ENCODE results near the gene IMPDH1. TPM values are rescaled to one million over a fixed set of nuclear protein-coding genes. Genes with fewer than 3 reads are reported as not detected.

Gene IMPDH1
- total RNA-seq, 2 experiments from 2014 or later: 71.0 to 73.9 TPM

GRCh38 chr7:128403676-128404075, 6.1 kb downstream of the IMPDH1 start:
- Mint-ChIP-seq H3K9me3 (no peaks in the 10 kb centered on the region), H3K4me1 (peaks cover 27% of the 10 kb centered on the region), H3K27ac (no peak overlapping the region), H3K4me3 (peak overlapping the region; percentile 90), H3K27me3 (no peaks in the 10 kb centered on the region), H3K36me3 (peaks cover 5% of the 10 kb centered on the region)
- no peak for DNase-seq

GRCh38 chr7:128402356-128402755, 7.4 kb downstream of the IMPDH1 start:
- no peak for DNase-seq
- Mint-ChIP-seq H3K27me3 (no peaks in the 10 kb centered on the region), H3K9me3 (no peaks in the 10 kb centered on the region), H3K36me3 (peaks cover 8% of the 10 kb centered on the region), H3K27ac (peak overlapping the region; percentile 16), H3K4me1 (peaks cover 26% of the 10 kb centered on the region), H3K4me3 (no peak overlapping the region)

- Mint-ChIP-seq H3K36me3 (peaks cover 14% of the 10 kb centered on the region), H3K4me3 (no peak overlapping the region), H3K27me3 (no peaks in the 10 kb centered on the region), H3K27ac (no peak overlapping the region), H3K4me1 (peaks cover 19% of the 10 kb centered on the region), H3K9me3 (no peaks in the 10 kb centered on the region)
- DNase-seq: no peak
Measured at GRCh38 chr7:128400566-128400965, 9.2 kb downstream of the IMPDH1 start.

DNA sequence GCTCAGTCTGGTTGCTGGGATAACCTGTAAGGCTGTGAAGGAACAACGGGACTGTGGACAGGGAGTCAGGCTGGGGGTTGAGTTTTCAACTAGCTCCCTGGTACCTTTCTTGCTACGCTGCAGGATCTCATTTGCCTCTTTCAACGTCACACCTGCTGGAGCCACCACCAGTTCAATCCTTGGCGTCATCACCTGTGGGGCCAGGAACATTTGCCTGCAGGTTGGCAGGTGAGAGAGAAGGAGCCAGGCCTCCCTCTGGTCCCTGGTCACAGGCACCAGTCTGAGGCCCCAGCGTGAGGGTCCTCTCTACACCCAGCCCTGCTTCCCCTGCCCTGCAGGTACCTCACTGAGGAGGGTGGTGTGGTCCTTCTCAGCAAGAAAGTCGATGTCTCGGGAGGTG, 9.8 kb downstream of the IMPDH1 start:
- Mint-ChIP-seq H3K36me3 (peaks cover 14% of the 10 kb centered on the region), H3K4me3 (no peak overlapping the region)
- DNase-seq: no peak

DNA sequence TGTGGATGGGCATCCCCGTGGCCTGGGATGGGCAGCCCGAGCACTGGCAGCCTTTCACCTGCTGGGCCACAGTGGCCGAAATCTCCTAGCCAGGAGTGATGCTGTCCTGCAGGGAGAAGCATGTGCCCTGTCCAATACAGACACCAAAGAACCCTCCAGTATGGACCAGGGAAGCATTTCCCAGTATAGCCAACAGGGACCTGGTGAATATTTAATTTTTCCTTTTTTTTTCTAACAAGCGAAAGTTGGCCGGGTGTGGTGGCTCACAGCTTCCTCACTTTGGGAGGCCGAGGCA, 11.0 kb downstream of the IMPDH1 start:
- Mint-ChIP-seq H3K4me3 (no peak overlapping the region), H3K36me3 (peaks cover 10% of the 10 kb centered on the region), H3K27ac (no peak overlapping the region), H3K4me1 (peaks cover 9% of the 10 kb centered on the region), H3K9me3 (no peaks in the 10 kb centered on the region), H3K27me3 (no peaks in the 10 kb centered on the region)
- DNase-seq: no peak

More for the DNA sequence above, 9.8 kb downstream of the IMPDH1 start:
- Mint-ChIP-seq H3K27ac (no peak overlapping the region), H3K27me3 (no peaks in the 10 kb centered on the region), H3K4me1 (peaks cover 19% of the 10 kb centered on the region), H3K9me3 (no peaks in the 10 kb centered on the region)

DNA sequence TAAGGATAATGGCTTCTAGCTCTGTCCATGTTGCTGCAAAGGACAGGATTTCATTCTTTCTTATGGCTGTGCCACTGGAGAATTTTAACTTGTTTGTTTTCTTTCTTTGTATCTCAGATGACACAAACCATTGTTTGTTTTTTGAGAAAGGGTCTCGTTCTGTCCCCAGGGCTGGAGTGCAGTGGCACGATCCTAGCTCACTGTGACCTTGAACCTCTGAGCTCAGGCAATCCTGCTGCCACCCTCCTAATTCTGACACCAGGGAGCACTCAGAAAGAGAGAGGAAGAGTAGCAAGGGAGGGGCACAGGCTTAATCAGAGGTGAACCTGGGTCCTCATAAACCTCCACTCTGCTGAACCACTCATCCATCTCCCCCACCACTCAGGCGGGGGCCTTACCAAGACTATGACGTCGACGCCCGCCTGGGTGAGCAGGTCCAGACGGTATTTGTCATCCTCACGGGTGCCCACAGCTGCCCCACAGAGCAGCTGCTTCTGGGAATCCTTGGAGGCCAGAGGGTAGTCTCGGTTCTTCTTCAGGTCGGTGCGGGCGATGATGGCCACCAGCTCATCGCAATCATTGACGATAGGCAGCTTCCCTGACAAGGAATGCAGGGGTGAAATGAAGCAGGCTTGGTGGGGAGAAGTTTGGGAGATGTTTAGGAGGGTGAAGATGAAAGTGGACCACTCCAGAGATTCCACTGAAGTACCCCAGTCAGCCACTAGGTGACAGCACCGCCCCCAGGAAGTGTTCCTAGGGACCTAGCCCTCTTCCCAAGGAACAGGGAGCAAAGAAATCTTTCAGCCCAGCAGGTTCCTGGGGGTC, 11.6 kb downstream of the IMPDH1 start:
- peaks cover 6% of the 10 kb centered on the region for H3K4me1 Mint-ChIP-seq
- H3K4me3 Mint-ChIP-seq: no peak overlapping the region
- H3K36me3 Mint-ChIP-seq: peaks cover 9% of the 10 kb centered on the region
- H3K9me3 Mint-ChIP-seq: no peaks in the 10 kb centered on the region
- no peaks in the 10 kb centered on the region for H3K27me3 Mint-ChIP-seq
- DNase-seq: no peak
- H3K27ac Mint-ChIP-seq: no peak overlapping the region

DNA sequence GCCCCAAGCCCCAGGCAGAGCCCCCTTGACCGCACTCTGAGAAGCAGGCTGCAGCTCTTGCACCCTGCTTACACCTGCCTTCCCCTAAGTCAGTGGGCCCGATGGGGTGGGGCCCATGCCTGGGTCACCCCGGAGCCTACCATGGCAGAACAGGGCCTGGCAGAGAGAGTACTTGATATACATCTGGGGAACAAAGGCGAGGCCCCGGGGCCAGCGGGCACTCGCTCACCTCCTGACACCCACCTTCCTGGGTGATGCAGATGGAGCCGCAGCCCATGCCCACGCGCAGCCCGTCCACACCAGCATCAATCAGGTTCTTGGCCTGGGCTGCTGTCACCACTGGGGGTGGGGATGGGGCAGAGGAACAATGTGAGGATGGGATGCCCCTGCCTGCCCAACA, 13.4 kb downstream of the IMPDH1 start:
- no peaks in the 10 kb centered on the region for H3K27me3 Mint-ChIP-seq
- H3K36me3 Mint-ChIP-seq: peaks cover 9% of the 10 kb centered on the region
- no peak overlapping the region for H3K4me3 Mint-ChIP-seq
- no peaks in the 10 kb centered on the region for H3K9me3 Mint-ChIP-seq
- DNase-seq: no peak
- H3K4me1 Mint-ChIP-seq: no peaks in the 10 kb centered on the region
- H3K27ac Mint-ChIP-seq: no peak overlapping the region

DNA sequence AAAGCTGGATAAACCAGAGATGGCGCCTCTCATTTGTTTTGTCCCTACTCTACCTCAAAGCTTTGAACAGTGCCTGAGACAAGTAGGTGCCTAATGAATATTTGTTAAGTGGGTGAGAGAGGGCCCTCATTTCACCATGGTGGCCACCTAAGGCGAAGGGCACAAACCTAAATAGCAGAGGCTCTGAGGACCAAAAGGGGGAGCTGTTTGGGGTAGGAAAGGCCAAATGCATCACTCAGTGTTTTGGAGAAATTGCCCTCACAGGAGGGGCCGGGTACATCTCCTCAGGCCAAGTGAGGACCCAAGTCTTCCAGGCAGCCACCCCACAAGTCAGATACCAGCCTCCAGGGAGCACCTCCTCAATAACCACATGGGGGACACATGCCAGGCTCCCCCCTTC, 14.0 kb downstream of the IMPDH1 start:
- H3K27ac Mint-ChIP-seq: no peak overlapping the region
- DNase-seq: no peak
- H3K4me1 Mint-ChIP-seq: peaks cover 2% of the 10 kb centered on the region
- H3K27me3 Mint-ChIP-seq: no peaks in the 10 kb centered on the region
- no peaks in the 10 kb centered on the region for H3K9me3 Mint-ChIP-seq
- peaks cover 9% of the 10 kb centered on the region for H3K36me3 Mint-ChIP-seq
- H3K4me3 Mint-ChIP-seq: no peak overlapping the region

DNA sequence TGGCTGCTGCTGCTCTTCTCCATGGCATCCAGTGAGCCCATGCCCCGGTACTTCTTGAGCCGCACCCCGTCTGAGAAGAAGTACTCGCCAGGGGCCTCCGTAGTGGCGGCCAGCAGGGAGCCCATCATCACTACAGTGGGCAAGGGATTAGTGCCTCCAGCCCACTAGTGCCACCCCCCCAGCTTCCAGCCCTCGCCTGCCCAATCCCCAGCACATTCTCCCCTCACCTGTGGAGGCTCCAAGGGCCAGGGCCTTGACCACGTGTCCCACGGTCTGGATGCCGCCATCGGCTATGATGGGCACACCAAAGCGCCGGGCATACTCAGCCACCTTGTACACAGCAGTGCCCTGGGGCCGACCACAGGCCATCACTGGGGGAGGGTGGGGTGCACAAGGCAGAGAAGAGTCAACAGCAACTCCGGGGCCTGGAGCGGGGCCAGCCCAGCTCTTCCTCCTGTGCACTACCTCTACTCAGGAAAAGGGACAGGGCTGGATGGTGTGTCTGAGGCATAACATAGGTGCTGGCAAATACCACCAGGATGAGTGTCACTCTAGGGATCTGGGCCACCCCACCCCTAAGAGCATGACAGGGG, 14.8 kb downstream of the IMPDH1 start:
- no peak for DNase-seq
- Mint-ChIP-seq H3K36me3 (peaks cover 9% of the 10 kb centered on the region), H3K27ac (no peak overlapping the region), H3K4me3 (no peak overlapping the region), H3K4me1 (peaks cover 2% of the 10 kb centered on the region), H3K27me3 (no peaks in the 10 kb centered on the region), H3K9me3 (no peaks in the 10 kb centered on the region)

GRCh38 chr7:128393526-128394330, 16.1 kb downstream of the IMPDH1 start:
- Mint-ChIP-seq H3K27me3 (no peaks in the 10 kb centered on the region), H3K4me1 (peaks cover 2% of the 10 kb centered on the region), H3K36me3 (peaks cover 9% of the 10 kb centered on the region), H3K9me3 (no peaks in the 10 kb centered on the region), H3K4me3 (no peak overlapping the region), H3K27ac (no peak overlapping the region)
- DNase-seq: no peak

GRCh38 chr7:128392446-128393327, 17.1 kb downstream of the IMPDH1 start:
- Mint-ChIP-seq H3K27me3 (peaks cover 8% of the 10 kb centered on the region), H3K4me3 (no peak overlapping the region), H3K4me1 (peaks cover 2% of the 10 kb centered on the region), H3K9me3 (no peaks in the 10 kb centered on the region), H3K27ac (no peak overlapping the region), H3K36me3 (peaks cover 6% of the 10 kb centered on the region)
- DNase-seq: no peak

- Mint-ChIP-seq H3K27me3 (peaks cover 10% of the 10 kb centered on the region), H3K27ac (no peak overlapping the region), H3K4me3 (no peak overlapping the region), H3K4me1 (peaks cover 2% of the 10 kb centered on the region), H3K36me3 (peaks cover 3% of the 10 kb centered on the region), H3K9me3 (no peaks in the 10 kb centered on the region)
- no peak for DNase-seq
Measured at GRCh38 chr7:128391805-128392204, 18.0 kb downstream of the IMPDH1 start.

DNA sequence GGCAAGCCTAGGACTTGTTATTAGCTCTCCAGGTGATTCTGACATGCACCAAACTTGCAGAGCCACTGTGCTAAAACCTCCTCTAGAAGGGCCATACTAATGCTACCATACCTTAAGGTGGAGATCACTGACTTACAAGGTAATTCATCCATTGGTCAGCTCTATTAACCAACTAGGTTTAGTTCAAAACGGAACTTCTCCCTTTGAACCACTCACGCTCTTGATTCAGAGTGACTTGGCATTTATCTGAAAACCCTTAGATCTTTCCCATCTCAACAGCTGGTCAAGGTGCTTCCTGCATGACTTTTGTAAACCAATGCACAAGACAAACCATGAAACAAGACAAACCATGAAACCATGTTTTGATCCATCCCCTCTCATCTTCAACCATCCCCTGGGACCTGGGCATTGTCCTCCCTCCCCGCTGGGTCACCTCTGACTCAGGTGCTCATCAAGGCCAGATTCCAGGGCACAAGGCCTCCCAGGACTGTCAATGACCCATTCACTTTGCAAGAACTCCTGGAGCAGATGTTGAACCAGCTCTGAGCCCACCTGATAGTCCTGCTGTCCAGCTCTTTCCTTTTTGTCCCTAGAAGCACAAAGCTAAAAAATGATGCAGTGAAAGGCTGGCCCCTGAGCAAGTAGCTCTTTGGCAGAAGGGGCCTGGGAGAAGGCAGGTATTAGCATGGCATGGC, 18.8 kb downstream of the IMPDH1 start:
- Mint-ChIP-seq H3K27me3 (peaks cover 10% of the 10 kb centered on the region), H3K9me3 (no peaks in the 10 kb centered on the region), H3K4me3 (no peak overlapping the region), H3K36me3 (no peaks in the 10 kb centered on the region), H3K27ac (no peak overlapping the region), H3K4me1 (peaks cover 2% of the 10 kb centered on the region)
- no peak for DNase-seq

DNA sequence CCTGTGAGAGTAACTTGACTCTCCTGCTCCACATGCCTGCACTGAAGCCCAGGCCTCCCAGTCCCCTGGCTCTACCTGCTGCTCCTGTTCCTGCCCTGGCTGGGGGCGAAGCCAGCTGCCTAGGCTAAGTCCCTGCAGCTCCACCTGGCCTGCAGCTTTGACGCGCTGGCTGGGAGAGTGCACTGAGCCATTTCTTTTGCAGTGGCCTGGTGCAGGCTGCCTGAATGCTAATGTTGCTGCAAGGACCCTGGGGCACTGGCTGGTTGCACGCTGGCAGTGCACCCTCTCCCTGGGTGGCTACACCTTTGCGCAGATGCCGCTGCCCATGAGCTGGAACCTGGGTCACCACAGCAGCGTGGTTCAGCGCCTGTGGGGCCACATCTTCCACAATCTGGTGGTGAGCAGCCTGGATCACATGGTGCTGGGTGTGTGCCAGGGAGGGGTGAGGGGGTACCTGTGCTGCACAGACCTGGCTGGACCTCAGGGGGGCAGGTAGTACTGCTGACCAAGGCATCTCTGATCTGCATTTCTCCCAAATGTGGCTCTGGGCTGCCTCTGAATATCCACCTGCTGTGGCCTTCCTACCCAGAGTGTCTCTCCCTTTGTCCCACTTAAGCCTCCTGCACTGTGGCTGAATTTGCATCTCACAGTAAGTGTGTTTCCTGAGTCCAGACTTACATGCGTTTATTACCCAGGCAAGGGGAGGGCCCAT, 20.0 kb downstream of the IMPDH1 start:
- Mint-ChIP-seq H3K27me3 (peaks cover 10% of the 10 kb centered on the region), H3K9me3 (no peaks in the 10 kb centered on the region), H3K4me1 (peaks cover 2% of the 10 kb centered on the region), H3K36me3 (no peaks in the 10 kb centered on the region), H3K4me3 (no peak overlapping the region), H3K27ac (no peak overlapping the region)
- DNase-seq: no peak

Measured in activated naive CD8-positive, alpha-beta T cell treated with anti-CD3 and anti-CD28 coated beads for 36 hours (primary cell).